Kidney epithelial cell (primary cell): ENCODE measurements around the gene CNNM4. TPM values are rescaled to one million over a fixed set of nuclear protein-coding genes. Genes with fewer than 3 reads are reported as not detected.

ENCODE experiments used
- DNase-seq: peaks from one replicate; pipeline ENCODE4 v3.0.0-alpha.2; 2010; ENCODE audit warnings: low read depth
- H3K27me3 ChIP-seq: 2 replicates; pipeline ENCODE4 v1.6.0; 2011; ENCODE audit warnings: low read length; ENCODE audit not compliant: control insufficient read depth, insufficient read depth
- H3K36me3 ChIP-seq: 2 replicates; pipeline ENCODE4 v1.5.1; 2011; ENCODE audit warnings: low read length; ENCODE audit not compliant: control insufficient read depth, insufficient read depth
- H3K4me3 ChIP-seq: 2 replicates; pipeline ENCODE4 v1.5.1; 2011; ENCODE audit warnings: low read depth, mild to moderate bottlenecking, control low read depth, low read length
- CTCF ChIP-seq: IDR thresholded peaks from 2 replicates; pipeline ENCODE4 v1.5.1; 2011; ENCODE audit warnings: mild to moderate bottlenecking, moderate library complexity, low read length, control low read depth, inconsistent platforms; ENCODE audit not compliant: insufficient read depth, poor library complexity, severe bottlenecking
- total RNA-seq: library from RNA; depleted of rRNA; stranded (reverse); fragments of >200 nt; gene quantifications from 2 replicates; pipeline ENCODE4 v1.2.3, GENCODE V29; 2015

Gene CNNM4
- total RNA-seq, 1 donor from 2014 or later = 8.2 TPM

DNA sequence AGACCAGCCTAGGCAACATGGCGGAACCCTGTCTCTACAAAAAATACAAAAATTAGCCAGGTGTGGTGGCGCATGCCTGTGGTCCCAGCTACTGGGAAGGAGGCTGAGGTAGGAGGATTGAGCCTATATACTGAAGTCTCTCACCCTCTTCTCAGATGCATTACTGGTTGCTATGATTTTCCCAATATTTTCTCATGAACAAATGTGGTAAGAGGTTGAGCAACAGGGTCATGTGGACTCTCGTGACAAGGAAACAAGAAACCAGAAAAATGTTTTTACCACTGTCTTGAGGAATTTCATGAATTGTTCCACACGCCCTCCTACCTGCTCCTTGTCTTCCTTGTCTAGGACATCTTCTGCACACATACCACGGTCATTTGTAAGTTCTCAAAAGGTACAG, 33.3 kb upstream of the CNNM4 start:
- no peak for TF ChIP-seq CTCF
- Histone ChIP-seq H3K36me3 (no peaks in the 10 kb centered on the region), H3K4me3 (no peak overlapping the region), H3K27me3 (no peaks in the 10 kb centered on the region)
- no peak for DNase-seq

DNA sequence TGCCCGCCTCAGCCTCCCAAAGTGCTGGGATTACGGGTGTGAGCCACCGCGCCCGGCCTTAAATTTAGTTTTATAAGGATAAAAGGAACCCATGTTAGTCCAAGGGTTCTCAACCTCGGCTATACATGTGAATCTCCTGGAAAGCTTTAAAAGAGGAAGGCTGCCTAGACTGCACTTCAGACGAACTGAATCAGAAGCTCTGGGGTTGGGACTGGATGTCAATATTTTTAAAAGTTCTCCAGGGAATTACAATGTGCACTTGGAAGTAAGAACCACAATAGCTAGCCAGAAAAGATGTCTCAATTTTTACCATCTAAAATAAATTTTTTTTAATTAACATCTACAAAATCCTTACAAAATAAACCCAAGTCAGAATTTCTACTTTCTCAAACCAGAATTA, 31.0 kb upstream of the CNNM4 start:
- H3K27me3 ChIP-seq = no peaks in the 10 kb centered on the region
- H3K36me3 ChIP-seq = no peaks in the 10 kb centered on the region
- H3K4me3 ChIP-seq = no peak overlapping the region
- TF ChIP-seq CTCF = no peak
- DNase-seq = no peak

- H3K27me3 ChIP-seq = no peaks in the 10 kb centered on the region
- TF ChIP-seq CTCF = no peak
- no peak overlapping the region for H3K4me3 ChIP-seq
- H3K36me3 ChIP-seq = no peaks in the 10 kb centered on the region
- DNase-seq = no peak
Observed at GRCh38 chr2:96730212-96730611, 30.5 kb upstream of the CNNM4 start.

GRCh38 chr2:96733931-96734330, 26.8 kb upstream of the CNNM4 start:
- no peaks in the 10 kb centered on the region for H3K27me3 ChIP-seq
- H3K4me3 ChIP-seq = no peak overlapping the region
- no peaks in the 10 kb centered on the region for H3K36me3 ChIP-seq
- no peak for TF ChIP-seq CTCF
- DNase-seq = no peak

- H3K27me3 ChIP-seq = no peaks in the 10 kb centered on the region
- no peaks in the 10 kb centered on the region for H3K36me3 ChIP-seq
- no peak overlapping the region for H3K4me3 ChIP-seq
- DNase-seq = no peak
- TF ChIP-seq CTCF = no peak
Observed at GRCh38 chr2:96734880-96735583, 25.7 kb upstream of the CNNM4 start.

- Histone ChIP-seq H3K27me3 (no peaks in the 10 kb centered on the region), H3K4me3 (no peak overlapping the region), H3K36me3 (no peaks in the 10 kb centered on the region)
- no peak for DNase-seq
- no peak for TF ChIP-seq CTCF
Observed at GRCh38 chr2:96737251-96737650, 23.5 kb upstream of the CNNM4 start.
